ENCODE measurements around the gene HYAL1.

- TF ChIP-seq POLR2A (IDR thresholded peaks at IDR 0.05; ENCODE audit: low read length) (no peak), GATA1 (IDR thresholded peaks at IDR 0.05; ENCODE audit: low read depth, low read length) (no peak)
These were observed 21.2 kb upstream of the HYAL1 start for GRCh38 chr3:50324351-50325112.

Measured in erythroblast (primary cell).